GM21528 (cell line): ENCODE measurements around the gene CDH15.

ENCODE experiments used
- ATAC-seq: cut with Tn5 transposase; IDR thresholded peaks from one replicate; pipeline ENCODE4 v1.9.1; 2021; ENCODE audit warnings: mild to moderate bottlenecking, moderate library complexity; ENCODE audit not compliant: unreplicated experiment, low FRiP score

Gene CDH15

DNA sequence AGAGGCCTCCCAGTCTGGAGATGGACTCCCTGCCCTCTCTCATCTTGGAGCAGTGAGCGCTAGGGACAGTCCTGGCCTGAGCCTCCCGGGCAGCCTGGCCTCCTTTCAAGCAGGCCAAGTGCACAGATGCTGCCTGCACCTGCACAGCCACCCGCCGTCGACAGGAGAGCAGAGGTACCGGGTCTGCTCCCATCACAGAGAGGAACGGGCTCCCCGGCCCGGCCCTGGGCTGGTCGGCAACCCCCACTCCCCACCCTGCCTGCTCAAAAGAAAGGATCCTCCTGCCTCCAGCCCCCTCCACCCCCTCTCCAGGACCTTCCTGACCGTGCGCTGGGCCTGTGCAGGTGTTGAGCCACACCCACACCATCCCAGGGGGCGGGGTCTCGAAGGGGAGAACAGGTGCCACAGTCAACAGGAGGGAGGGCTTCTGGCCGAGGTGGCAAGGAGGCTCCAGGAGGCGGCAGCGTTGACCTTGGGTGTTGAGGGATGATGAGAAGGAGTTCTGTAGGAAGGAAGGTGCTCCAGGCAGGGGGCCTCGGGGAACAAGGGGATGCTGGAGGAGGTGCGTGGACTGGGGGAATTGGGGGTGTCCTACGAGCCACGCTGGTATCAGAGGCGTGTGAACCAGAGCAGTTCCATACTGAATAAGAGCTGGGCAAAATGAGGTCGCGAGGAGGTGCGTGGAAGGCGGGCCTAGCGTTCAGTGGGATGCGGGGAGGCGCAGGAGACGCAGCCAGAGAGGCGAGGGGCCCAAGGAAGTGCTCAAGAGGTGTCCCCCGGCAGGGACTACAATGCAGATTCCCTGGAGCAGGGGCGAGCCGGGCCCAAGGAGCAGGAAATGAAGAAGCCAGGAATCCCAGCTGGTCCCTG is 967 bp upstream of the CDH15 start:
- ATAC-seq: no peak

DNA sequence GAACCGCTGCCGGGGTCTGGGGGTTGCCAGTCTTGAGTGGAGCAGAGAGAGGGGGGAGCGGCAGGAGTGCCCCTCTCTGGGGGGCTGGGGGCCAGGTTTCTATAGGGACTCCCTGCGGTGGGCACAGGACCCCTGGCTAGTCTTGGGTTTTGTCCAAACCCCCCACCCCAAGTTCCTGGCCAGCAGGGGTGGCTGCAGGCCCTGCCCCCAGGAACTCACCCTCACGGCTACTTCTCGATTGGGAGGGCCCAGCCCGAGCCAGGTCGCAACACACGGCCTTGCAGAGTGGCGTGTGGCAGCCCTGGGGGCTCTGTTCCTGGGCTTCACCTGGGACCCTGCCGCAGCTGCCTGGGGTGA is 601 bp downstream of the CDH15 start:
- ATAC-seq: no peak

DNA sequence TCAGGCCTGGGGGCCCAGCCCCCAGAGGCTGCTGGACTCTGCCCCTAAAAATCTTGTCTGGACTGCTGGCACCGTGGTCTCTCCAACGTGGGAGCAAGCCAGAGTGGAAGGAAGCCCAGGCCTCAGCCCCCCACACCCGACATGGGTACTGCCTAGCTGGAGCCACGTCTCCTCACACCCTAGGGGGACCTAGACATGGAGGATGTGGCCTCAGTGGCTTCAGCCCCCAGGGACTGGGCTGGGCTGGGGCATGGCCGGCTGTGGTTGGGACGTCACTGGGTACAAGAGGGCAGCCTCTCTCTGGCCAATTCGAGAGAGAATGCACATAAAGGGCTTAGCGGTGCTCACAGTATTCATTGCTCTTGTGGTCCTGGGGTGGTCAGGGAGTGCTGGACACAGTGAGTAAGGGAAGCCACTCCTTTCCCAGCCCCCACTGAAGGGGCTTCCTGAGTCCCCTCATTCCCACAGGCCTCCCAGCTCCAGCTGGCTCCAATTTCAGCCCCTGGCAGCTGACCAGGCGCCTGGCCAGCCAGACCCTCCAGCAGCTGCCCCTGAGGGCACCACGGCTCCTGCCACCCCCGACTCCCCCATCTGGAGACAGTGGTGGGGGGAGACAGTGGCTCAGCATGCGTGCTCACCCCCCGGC is 1.1 kb downstream of the CDH15 start:
- no peak for ATAC-seq

DNA sequence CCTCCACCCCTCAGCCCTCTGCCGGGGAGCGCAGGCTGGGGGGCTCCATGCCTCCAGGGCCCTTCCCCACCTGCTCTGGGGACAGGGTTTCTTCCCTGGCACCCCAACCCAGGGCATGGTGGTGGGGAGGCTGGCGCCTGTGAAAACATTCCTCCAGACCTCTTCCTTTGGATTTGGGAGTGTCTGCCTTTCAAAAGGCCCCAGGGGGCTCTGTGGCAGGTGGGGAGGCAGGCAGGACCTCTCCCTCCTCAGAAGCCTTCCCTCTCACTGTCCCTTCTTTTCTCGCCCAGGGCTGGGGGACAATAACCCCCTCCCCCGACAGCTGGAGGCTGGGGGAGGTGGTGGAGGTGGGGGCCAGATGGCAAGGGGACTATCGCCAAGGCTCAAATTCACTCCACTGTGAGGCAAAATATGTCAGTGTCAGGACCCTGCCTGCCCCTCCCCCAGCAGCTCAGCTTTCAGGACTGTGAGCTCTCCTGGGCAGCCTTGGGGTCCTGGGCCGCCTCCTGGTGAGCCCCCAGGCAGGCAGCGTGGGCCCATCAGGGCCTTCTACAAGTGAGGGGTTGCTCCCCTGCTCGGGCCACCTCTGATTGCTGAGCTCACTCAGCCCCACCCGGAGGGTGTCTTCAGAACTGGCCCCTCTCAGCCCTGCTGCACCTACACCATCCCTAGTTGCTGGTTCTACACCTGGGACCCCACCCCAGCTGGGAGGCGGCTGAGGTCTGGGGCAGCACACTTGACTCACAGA is 1.8 kb downstream of the CDH15 start:
- no peak for ATAC-seq

DNA sequence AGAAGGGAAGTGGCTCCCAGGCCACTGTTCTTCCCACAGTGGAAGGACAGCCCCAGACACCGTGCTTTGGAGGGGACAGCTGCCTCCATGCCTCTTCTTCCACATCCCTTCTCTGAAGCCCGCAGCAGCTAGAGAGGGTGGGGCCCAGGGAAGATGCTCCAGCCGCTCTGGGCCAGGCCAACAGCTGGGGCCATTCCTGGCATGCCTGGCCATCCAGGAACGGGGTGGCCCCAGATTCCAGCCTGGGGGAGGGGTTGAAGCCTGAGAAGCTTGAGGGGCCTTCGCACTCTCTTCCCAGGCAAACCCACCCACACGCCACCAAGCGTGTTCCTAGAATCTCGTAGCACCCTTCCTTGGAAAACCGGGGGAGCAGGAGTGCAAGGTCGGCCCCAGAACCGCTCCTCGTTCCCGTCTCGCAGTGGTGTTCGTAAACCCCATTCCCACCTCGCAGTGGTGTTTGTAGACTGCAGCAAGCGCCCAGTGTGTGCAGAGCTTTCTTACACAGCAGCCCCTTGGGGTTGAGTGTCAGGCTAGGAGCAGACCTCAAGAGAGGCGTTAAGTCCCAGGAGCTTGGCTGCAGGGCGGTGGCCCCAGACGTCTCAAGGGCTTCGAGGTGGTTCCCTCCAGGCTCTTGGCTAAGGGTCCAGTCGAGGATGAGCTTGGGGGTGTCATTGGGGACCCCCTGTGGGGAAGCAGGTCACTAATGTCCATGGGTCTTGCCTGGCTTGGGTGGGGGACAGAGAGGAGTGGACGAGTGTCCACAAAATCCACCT is 2.7 kb downstream of the CDH15 start:
- ATAC-seq: no peak

GRCh38 chr16:89174877-89175276 is 3.3 kb downstream of the CDH15 start:
- no peak for ATAC-seq

GRCh38 chr16:89175280-89176146 is 4.0 kb downstream of the CDH15 start:
- ATAC-seq: no peak

DNA sequence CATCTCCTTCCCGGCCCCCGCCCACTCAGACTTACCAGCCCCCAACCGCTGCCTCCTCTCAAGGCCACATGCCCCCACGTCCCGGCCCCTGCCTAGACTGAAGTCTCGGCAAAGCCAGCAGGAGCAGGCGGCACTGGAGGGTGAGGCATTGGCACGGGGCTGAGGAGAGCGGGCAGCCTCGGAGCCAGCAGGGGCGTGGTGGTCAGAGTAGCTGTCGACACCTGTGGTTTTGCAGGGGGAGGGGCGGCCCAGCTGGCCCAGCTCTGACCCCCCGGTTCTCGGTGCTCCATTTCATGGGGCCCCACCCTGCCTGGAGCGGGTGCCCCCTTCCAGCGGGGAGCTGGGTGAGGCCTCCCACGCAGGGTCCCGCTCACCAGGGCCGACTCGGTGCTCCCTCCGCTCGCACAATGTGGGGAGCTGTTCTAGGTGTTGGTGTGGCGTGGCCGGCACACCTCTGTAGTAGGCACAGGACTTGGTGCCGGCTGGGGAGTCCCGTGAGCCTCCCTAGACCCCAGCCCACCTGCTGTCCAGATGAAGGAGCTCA is 4.7 kb downstream of the CDH15 start:
- ATAC-seq: no peak

DNA sequence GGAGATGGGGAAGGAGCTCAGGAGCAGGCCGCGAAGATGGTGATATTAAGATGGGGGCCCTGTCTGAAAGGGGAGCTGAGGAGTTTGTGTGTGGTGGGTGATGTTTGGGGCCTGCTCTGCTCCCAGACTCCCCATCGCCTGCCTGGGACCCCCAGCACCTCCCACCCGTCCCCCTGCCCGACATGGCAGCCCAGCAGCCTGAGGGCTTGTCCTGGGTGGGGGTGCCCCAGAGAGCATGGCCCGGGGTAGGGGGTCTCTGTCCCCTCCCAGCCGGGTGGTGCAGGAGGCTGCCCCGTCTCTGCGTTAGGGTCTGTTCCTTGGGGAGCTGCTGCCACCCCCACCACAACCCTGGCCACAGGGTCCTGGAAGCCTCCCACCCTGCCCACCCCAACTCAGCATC is 5.2 kb downstream of the CDH15 start:
- ATAC-seq: no peak

- no peak for ATAC-seq
These were observed 6.0 kb downstream of the CDH15 start for GRCh38 chr16:89177501-89177900.

GRCh38 chr16:89178453-89179147 is 7.1 kb downstream of the CDH15 start:
- no peak for ATAC-seq

DNA sequence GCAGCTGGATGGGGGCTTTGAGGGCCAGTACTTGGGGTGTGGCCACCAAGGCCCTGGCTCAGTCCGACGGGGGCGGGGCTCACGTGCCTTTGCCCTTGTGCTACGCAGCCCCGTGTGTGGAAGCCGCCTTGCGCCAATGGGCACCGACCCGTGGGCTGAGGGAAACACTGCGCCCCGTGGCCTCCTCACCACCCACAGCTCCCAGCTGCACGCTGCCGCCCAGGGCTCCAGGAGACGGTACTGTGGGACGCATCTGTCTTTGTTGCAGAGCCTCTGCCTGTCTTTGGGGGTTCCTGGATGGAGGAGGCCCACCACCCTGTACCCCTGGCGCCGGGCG is 7.6 kb downstream of the CDH15 start:
- no peak for ATAC-seq

DNA sequence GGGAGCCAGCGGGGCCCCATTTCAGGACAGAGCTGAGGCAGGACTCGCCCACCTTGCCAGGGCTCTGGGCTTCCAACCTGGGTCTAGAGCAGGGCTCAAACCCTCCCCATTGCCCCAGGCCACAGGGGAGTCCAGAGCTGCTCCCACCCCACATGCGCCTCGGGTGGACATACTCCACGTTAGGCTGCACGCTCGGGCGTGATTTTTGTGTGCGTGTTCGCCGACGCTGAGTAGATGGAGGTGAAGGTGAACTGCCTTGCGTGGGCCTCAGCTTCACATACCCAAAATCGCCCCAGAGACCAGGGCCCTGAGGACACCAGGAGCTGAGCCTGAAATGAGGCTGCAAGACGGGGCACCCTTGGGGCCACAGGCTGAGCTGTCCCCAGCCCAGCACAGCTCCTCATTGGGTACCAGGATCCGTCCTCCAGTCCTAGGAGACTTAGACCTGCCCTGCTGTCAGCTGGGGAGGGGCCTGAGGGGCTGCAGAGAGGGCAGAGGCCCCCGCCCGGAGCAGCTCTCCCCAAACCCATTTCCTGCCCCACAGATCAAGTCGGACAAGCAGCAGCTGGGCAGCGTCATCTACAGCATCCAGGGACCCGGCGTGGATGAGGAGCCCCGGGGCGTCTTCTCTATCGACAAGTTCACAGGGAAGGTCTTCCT is 8.2 kb downstream of the CDH15 start:
- ATAC-seq: no peak

- ATAC-seq: no peak
These were observed 11.9 kb downstream of the CDH15 start for GRCh38 chr16:89183463-89183862.

DNA sequence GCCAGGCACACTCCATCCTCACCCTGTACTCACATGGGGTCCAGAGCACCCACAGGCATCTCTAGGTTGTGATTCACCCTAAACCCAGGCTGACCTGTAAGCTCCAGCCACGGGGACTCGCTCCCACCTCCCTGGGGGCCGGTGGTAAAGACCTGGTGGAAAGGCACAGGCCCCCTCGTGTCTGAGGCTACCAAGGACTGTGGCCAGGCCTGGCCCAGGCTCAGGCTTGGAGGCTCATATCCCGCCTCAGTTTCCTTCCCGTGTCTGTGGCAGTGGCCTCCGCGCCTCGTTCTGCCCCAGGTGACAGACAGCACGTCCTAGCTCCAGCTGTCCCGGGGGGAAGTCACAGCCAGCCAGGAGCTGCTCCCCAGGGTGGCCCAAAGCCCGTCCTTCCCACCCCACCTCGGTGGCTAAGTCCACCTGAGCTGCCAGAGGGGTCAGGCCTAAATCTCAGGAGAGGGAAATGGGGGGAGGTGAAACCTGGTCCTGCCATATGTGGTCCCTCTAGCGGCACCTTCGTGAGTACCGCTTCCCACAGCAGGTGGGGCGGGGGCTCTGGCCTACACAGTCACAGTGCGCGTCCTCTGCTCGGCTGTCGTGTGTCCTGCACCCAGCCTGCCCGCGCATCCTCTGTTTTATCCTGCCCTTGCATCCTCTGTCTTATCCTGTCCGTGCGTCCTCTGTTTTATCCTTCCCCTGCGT is 12.6 kb downstream of the CDH15 start:
- no peak for ATAC-seq

DNA sequence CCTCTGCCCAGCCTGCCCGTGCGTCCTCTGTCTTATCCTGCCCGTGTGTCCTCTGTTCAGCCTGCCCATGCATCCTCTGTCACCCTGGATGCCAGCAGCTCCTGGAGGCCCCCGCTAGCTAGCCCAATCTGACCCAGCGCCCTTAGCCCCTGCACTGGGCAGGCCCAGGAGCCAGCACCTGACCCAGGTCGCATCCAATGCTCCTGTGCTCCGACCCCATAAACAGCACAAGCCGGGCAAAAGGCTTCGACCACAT is 13.1 kb downstream of the CDH15 start:
- ATAC-seq: no peak

- ATAC-seq: no peak
These were observed 13.6 kb downstream of the CDH15 start for GRCh38 chr16:89184933-89185794.
